Globus pallidus (tissue), 1 donor: ENCODE results near the gene RSPRY1.
A peak's percentile ranks its signal among the peaks of the same experiment; 100 is the strongest.
"Not testable (repeated sequence)": the region's sequence is repeated elsewhere in the genome, so short reads cannot be mapped to it uniquely, and the experiment has no call there.

ENCODE experiments used
- DNase-seq: peaks from one replicate; pipeline ENCODE4 v3.0.0-alpha.2; 2015; ENCODE audit warnings: low spot score

Gene RSPRY1

DNA sequence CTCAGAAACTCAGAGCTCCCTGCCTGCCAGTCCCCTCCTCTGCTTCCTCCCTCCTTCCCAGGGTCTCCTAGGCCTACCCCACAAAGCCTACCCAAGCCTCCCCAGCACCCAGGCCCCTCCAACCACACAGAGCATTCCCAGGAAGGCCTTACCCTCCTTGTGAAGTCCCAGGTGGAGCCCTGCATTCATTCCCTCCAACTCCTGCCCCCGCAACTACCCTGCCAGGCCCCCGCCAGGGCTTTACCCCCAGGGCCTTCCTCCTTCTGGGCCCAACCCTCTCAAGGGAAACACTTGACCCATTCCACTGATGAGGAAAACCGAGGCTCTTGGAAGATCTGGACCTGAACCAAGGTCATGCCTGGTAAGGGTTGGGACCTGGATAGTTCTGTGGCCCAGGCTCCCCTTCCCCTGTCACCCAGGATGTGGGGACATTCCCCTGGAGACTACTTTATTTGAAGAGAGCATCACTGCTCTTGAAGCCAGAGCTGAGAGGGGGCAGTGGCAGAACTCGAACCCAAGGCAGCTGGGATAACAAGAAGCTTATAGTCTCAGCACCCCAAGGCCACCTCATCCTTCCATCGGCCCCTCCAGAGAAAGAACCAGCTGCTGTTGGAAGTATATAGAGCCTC, 85.9 kb downstream of the RSPRY1 start:
- no peak for DNase-seq

DNA sequence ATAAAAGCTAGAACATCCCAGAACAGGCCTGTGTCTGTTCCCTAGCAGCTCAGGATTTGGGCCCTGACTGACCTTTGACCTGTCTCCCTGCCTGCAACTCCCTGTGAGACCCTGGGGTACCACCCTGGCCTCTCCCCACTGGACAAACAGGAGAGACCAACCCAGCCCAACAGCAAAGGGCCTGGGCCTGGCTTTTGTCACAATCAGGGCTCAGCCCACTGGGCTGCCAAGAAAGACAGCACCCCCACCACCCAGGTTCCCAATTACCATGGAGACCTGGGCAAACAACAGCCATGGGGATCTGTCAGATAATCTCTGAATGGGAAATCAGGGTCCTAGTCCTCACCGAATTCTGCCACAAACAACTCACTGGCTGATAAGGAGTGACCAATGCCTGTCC, 87.2 kb downstream of the RSPRY1 start:
- no peak for DNase-seq

DNA sequence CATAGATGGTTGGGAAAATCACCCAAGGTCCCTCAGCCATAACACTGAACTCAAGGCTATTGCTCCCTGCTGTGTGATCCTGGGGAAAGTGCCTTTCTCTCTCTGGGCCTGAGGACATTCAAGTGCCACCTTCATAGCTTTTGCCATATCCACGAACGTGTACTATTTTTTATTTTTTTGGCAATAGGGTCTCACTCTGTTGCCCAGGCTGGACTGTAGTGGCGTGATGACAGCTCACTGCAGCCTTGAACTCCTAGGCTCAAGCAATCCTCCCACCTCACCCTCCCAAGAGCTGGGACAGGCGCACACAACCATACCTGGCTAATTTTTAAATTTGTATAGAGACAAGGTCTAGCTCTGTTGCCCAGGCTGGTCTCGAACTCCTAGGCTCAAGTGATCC, 87.7 kb downstream of the RSPRY1 start:
- DNase-seq: no peak

DNA sequence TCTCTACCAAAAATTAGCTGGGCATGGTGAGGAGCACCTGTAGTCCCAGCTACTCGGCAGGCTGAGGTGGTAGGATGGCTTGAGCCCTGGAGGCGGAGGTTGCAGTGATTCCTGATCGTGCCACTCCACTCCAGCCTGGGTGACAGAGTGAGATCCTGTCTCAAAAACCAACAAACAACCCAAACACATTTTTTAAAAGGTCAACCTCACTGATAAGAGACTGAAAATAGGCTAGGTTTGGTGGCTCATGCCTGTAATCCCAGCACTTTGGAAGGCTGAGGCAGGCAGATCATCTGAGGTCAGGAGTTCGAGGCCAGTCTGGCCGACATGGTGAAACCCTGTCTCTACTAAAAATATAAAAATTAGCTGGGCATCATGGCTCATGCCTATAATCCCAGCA, 89.8 kb downstream of the RSPRY1 start:
- not testable (repeated sequence) for DNase-seq

DNA sequence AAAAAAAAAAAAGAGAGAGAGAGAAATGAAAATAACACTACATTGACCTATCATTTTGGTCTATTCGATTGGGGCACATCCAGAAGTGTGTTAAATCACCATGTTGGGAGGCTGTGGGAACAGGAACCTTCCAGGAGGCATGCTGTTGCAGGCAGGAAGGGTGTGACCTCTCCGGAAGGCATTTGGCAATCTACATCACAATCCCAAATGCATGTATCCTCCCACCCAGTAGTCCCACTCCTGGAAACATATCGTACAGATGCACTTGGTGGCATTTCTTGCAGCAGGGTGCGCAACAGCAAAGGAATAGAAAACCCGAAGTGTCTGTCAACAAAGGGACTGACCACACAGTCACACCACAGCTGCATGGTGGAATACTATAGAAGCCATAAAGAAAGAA, 90.5 kb downstream of the RSPRY1 start:
- no peak for DNase-seq

DNA sequence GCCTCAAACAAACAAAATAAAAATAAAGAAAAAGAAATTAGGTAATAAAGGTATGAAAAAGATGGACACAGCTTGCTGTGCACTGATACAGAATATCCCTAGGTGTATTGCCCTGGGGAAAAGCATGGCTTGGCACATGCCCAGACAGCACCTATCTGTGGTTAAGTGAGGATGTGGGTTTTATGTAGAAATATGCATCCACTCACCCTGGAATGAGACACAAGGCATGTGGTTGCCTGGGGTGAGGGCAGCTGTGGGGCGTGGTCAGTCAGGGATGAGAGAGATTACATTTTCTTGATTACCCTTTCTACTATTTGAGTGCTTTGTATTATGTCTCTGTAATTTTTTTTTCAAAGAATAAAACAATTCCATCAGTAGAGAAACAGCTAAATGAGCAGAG, 91.5 kb downstream of the RSPRY1 start:
- DNase-seq: no peak

DNA sequence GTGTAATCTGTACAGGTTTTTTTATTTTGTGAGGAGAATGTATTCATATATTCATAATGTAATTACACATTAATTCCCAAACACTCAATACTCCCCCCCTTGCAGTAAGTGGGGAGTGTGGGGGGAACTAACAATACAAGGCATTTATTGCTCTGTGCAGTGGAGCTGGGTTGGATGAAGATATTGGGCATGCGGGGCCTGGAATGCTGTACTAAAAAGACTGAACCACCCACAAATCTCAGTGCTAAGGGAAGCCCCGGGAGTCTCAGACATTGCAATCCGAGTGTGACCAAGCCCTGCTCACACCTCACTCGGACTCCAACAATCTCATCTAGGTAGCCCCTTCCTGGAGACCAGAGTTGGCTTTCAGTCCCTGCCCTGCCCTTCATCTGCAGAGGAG, 92.4 kb downstream of the RSPRY1 start:
- DNase-seq: peak; percentile 91

DNA sequence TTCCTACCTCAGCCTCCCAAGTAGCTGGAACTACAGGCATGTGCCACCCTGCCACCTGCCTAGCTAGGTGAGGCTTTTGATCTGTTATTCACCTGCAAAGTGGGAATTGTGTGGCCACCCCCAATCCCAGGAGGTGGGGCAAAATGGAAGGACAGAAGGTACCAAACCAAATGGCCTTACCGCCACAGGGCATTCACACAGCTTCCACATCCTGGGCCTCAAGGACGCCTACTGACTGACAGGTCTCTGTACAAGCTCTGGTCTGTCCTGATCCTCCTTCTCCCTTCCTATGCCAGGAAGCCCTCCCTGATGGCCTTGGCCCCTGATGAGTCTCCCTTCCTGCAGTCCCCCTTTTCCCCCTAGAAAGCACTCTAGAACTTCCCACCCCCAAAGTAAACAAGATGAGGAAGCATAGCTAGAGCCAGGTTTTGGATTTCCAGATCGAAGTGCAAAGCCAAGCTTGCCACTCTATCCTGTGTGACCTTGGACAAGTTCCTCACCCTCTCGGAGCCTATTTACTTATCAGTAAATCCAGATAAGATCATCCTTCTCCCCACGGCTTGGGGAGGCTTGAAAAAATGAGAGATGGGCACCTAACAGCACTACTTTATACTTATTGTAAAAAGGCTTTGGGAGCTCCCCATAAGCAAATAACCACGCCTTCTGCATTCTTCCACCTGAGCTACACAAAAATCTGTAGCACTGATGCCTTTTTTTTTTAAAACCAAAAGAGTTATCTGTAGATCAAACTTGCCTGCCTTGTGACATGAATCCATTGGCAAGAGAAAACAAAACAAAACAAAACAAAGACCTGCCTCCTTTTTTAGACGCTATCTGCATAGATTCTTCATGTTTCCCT, 93.9 kb downstream of the RSPRY1 start:
- no peak for DNase-seq

DNA sequence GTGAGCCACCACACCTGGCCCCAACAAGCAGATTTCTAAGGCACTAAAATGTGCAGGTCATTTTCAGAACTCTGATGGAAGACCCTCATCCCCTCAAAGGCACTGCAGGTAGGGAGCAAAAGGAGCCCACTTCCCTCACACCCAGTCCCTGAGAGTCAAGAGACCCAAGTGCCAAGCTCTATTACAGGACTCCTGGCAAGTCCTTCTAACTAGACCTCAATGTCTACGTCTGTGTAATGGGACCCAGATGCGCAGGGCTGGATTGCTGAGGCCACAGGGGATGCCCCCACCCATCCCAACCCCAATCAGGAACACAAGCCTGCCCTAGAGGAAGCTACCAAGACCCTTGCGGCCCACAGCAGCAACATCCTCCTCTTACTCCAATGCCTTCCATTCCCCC, 95.7 kb downstream of the RSPRY1 start:
- no peak for DNase-seq

DNA sequence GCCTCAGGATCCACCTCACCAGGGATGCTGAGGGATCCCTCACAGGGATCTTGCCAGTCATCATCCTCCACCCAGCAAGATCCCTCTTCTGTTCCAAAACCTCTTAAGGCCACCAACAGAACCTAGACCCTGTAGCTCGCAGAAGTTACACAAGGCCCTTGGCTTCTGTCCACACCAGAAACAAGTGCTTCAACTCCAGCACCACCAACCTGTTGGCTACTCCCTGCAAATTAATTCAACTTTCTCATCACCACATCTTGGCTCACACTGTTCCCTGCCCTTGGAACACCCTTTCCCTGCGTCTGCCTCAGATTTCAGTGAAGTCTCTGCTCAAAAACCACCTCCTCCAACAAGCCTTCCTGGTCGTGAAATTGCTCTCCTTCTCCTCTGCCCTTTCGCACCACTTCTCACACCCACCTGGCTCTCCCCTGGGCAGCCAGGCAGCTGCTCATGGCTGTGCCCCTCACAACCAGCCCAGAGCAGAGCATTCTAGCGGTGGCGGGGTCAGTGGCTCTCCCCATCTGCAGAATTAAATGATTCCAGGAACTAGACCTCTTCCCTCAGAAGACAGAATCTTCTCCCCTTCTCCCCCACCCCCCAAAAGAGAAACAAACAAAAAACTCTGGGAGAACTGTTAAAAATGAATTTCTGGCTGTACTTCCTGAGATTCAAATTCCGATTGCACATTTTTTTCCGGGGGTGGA, 96.5 kb downstream of the RSPRY1 start:
- DNase-seq: no peak

DNA sequence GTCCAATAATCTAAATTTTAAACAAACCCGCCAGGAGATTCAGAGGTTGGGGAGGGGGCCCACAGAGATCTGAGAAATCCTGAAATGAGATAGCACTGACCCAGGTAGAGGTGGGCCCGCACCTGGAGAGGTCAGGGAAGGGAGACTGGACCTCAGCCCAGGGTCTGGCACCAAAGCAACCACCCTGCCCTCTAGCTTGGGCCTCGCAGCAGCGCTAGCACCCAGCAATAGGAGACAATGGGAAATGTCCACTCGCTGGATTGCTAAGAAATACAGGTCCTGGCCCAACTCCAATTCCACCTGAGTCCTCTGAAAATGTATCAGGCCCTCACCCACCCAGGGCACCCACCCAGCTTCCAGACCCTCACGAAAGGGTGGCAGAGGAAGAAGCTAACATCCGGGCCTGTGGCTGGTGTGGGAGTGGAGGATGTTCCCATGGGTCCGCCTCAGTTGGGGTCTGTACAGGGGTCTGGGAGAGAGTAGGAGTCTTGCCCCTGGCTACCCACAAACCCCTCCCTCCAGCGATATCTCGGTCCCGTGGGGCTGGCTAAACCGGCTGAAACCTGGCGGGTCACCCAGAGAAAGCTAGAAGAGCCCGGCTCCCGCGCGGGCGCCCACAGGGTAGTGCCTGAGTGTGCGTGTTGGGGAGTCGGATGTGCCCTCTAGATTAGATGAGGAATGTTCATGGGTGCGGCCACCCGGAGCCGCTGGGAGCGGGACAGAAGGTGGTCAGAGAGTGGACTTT, 97.3 kb downstream of the RSPRY1 start:
- no peak for DNase-seq

DNA sequence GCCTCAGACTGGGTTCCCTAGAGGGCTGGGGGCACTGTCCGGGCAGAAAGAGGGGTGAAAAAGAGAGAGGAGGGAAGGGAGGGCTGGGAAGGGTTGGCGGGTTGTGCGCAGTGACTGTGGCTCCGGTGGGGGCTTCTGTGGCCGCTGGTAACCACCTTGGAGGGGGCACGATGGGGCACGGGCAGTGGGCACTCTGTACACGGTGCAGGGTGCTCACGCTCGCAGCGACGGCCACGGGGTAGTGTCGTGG, 97.8 kb downstream of the RSPRY1 start:
- DNase-seq: no peak

DNA sequence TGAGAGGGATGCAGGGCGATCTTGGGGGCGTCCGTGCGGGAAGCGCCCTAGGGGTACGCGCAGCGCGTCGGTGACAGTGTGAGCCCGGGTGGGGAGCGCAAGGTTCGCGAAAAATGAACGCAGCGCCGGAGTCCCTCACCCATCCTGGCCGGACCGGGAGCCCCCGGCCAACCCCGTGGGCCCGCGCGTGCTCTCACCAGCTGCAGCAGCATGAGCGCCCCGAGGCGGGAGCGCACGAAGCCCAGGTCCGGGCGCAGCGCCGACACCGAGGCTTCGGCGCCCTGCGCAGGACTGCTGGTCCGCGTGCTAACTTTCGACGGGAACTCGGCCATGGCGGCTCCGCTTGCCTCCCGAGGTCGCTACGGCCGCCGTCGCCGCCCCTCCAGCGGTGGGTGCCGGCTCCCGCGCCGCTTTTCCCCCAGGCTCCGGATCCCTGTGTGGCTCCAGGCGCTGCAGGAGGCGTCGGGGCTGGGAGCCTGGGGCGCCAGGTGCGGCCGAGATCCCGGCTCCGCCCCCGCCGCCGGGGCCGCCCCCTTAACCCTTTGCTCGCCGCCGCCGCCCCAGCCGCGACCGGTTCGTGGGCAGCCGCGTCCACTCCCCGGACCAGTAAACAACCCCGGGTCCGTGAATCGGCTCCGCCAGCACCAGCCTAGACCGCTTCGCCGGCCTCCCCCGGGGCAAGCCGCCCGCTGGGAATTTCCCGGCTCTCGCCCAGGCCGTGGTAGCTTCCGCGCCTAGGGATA, 98.3 kb downstream of the RSPRY1 start, which contains the start of gene PLLP:
Gene PLLP (minus strand): TSS at position 464 of the 743 bp plus-strand sequence. CDS start 132 bp downstream, at position 332.
- peak; percentile 78 for DNase-seq

DNA sequence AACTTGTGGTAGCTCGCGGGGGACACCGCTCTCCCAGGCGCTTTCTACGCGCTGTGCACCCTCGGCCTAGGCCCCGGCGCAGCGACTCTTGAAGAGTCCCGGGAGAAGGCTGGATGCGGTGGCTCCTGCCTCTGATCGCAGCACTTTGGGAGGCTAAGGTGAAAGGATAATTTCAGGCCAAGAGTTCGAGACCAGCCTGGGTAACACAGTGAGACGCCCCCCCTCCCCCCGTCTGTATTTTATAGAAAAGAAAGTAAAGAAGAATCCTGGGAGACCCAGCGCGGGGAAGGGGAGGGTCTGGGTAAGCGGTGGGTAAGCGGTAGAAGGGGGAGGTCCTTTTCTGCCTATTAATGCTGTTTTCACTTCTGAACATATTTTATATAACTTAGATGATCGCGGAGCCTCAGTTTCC, 98.8 kb downstream of the RSPRY1 start:
- no peak for DNase-seq

DNA sequence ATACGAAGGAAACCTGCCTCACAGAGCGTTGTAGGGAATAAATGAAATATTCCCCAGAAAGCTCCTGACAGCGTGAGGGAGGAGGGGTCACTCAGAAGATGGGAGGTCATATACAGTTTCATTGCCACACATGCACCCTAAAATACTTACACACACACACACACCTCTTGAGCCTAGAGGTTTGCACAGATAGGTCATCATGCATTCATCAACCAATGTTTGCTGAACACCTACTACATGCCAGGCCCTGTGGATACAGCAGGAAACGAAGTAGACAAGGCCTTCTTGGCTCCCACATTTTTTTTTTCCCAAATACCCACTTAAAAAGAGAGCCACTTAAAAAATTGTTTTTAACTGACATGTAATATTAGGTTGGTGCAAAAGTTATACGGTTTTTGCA, 99.2 kb downstream of the RSPRY1 start:
- no peak for DNase-seq

DNA sequence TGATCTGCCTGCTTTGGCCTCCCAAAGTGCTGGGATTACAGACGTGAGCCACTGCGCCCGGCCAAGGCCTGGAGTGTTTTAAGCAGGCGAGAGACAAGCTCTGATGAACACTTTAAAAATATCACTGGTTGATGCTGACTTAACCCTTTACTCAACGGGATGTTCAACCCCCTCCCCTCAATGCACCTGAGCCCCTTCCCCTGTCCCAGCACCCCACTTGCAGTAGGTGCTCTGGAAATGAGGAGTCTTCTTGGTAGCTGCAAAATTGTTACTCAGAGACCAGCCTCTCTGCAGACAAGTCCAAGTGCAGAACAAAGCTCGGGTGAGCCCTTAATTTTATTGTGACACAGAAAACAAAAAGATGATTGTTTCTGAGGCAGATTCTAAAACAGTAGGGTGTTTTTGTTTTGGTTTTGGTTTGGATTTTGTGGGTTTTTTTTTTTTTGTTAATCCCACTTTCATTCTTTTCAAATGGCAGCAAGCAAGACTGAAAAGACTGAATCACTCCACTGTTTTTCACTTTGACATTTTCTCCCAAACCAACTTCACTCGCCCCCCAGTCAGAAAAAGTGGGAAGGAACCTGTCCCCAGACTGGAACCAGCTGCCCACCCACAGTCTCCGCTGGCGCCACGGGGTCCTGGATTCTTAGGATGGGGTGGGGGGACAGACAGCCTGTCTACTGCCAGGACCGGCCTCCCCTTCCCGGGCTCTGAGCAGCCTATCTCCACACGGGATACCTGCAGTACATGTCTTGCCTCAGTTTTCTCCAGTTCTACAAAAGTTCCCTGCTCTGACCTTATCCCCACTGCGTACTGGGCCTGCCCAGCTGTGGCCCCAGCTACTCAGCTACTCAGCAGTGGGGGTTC, 103.5 kb downstream of the RSPRY1 start:
- DNase-seq: peak; percentile 92
